Thymus (tissue), 11 donors: ENCODE data around the gene DUXA. TPM values are rescaled to one million over a fixed set of nuclear protein-coding genes. Genes with fewer than 3 reads are reported as not detected.
A peak's percentile ranks its signal among the peaks of the same experiment; 100 is the strongest.
"Not testable (repeated sequence)": the region's sequence is repeated elsewhere in the genome, so short reads cannot be mapped to it uniquely, and the experiment has no call there.

Source experiments
- DNase-seq, 9 donors: peaks; one replicate each; pipeline ENCODE4 v3.0.0-alpha.2; 2013; ENCODE audit warnings: low spot score in 9 of 9, low read depth in 6 of 9, missing footprints in 1 of 9
- H3K27ac ChIP-seq, 2 donors: one replicate each; pipeline ENCODE4 v1.5.1; 2013; ENCODE audit warnings: control low read depth in 1 of 2, low read depth in 1 of 2, low read length in 1 of 2, mild to moderate bottlenecking in 1 of 2, moderate library complexity in 1 of 2
- H3K27me3 ChIP-seq, 2 donors: one replicate each; pipeline ENCODE4 v1.5.1; 2013; ENCODE audit warnings: low read length in 1 of 2; ENCODE audit not compliant: control insufficient read depth in 2 of 2, insufficient read depth in 1 of 2
- H3K36me3 ChIP-seq, 2 donors: one replicate each; pipeline ENCODE4 v1.5.1; 2013; ENCODE audit warnings: low read length in 1 of 2, mild to moderate bottlenecking in 1 of 2, moderate library complexity in 1 of 2; ENCODE audit not compliant: control insufficient read depth in 2 of 2, insufficient read depth in 2 of 2
- H3K4me1 ChIP-seq, 2 donors: one replicate each; pipeline ENCODE4 v1.5.1; 2013; ENCODE audit warnings: low read length in 2 of 2; ENCODE audit not compliant: control insufficient read depth in 2 of 2, insufficient read depth in 2 of 2
- H3K4me3 ChIP-seq, 2 donors: one replicate each; pipeline ENCODE4 v1.5.1; 2013; ENCODE audit warnings: low read length in 2 of 2, control low read depth in 1 of 2, mild to moderate bottlenecking in 1 of 2
- H3K9me3 ChIP-seq, 2 donors: one replicate each; pipeline ENCODE4 v1.5.1; 2013; ENCODE audit warnings: low read length in 1 of 2, mild to moderate bottlenecking in 1 of 2; ENCODE audit not compliant: control insufficient read depth in 2 of 2, insufficient read depth in 1 of 2
- WGBS: extraction: QIAGEN DNeasy Blood & Tissue Kit; methylation state at CpG from one replicate; pipeline ENCODE4 v1.1.7; 2013; 5-methylcytosine and 5-hydroxymethylcytosine counted together
- polyA plus RNA-seq: library from polyadenylated mRNA; stranded (reverse); fragments of 200-250 nt; gene quantifications from one replicate; pipeline ENCODE4 v1.2.3, GENCODE V29; 2013
- total RNA-seq: library from RNA; stranded (reverse); fragments of 120-200 nt; gene quantifications from one replicate; pipeline ENCODE4 v1.2.4, GENCODE V29; 2013
- donor health status: healthy.

DUXA gene
- total and polyA plus RNA-seq, 2 donors: 0.05 TPM

GRCh38 chr19:57171551-57172081 lies 4.3 kb upstream of the DUXA start:
- Histone ChIP-seq H3K27ac (no peak overlapping the region), H3K9me3 (no peaks in the 10 kb centered on the region), H3K4me1 (no peaks in the 10 kb centered on the region), H3K36me3 (no peaks in the 10 kb centered on the region), H3K27me3 (no peaks in the 10 kb centered on the region), H3K4me3 (no peak overlapping the region)
- WGBS: 7% methylated on average over 33 of the region's 42 CpGs
- DNase-seq: peak in 1 of 9 donors; percentile 34

GRCh38 chr19:57165846-57166245 lies 1.4 kb downstream of the DUXA start:
- no peak overlapping the region for H3K4me3 ChIP-seq
- H3K9me3 ChIP-seq: peaks cover 0 to 6% of the 10 kb centered on the region in 2 donors
- no peaks in the 10 kb centered on the region for H3K36me3 ChIP-seq
- no peaks in the 10 kb centered on the region for H3K27me3 ChIP-seq
- H3K27ac ChIP-seq: no peak overlapping the region
- H3K4me1 ChIP-seq: no peaks in the 10 kb centered on the region
- WGBS: 79% methylated on average over 7 of the region's 7 CpGs
- no peak for DNase-seq

- no peak overlapping the region for H3K4me3 ChIP-seq
- peaks cover 1 to 10% of the 10 kb centered on the region in 2 donors for H3K9me3 ChIP-seq
- no peak for DNase-seq
- H3K36me3 ChIP-seq: no peaks in the 10 kb centered on the region
- no peak overlapping the region for H3K27ac ChIP-seq
- H3K27me3 ChIP-seq: no peaks in the 10 kb centered on the region
- WGBS: 93% methylated on average over 5 of the region's 5 CpGs
- no peaks in the 10 kb centered on the region for H3K4me1 ChIP-seq
Observed at GRCh38 chr19:57161985-57162539, 5.2 kb downstream of the DUXA start.

GRCh38 chr19:57152921-57153320 lies 14.4 kb downstream of the DUXA start:
- Histone ChIP-seq H3K36me3 (no peaks in the 10 kb centered on the region), H3K4me3 (no peak overlapping the region), H3K9me3 (peaks cover 0 to 3% of the 10 kb centered on the region in 2 donors), H3K27ac (no peak overlapping the region), H3K27me3 (no peaks in the 10 kb centered on the region), H3K4me1 (no peaks in the 10 kb centered on the region)
- WGBS: 88% methylated on average over 5 of the region's 5 CpGs
- no peak for DNase-seq

- no peak overlapping the region for H3K4me3 ChIP-seq
- H3K27ac ChIP-seq: no peak overlapping the region
- H3K9me3 ChIP-seq: peaks cover 5 to 10% of the 10 kb centered on the region in 2 donors
- 92% methylated on average over 4 of the region's 4 CpGs for WGBS
- no peak for DNase-seq
- no peaks in the 10 kb centered on the region for H3K27me3 ChIP-seq
- H3K36me3 ChIP-seq: no peaks in the 10 kb centered on the region
- H3K4me1 ChIP-seq: no peaks in the 10 kb centered on the region
Observed at GRCh38 chr19:57141699-57142098, 25.6 kb downstream of the DUXA start.

- H3K4me1 ChIP-seq: no peaks in the 10 kb centered on the region
- no peaks in the 10 kb centered on the region for H3K36me3 ChIP-seq
- WGBS: 82% methylated on average over 6 of the region's 6 CpGs
- no peak for DNase-seq
- no peak overlapping the region for H3K27ac ChIP-seq
- no peak overlapping the region for H3K4me3 ChIP-seq
- H3K27me3 ChIP-seq: no peaks in the 10 kb centered on the region
- H3K9me3 ChIP-seq: peaks cover 4 to 8% of the 10 kb centered on the region in 2 donors
Observed at GRCh38 chr19:57135797-57136196, 31.5 kb downstream of the DUXA start.

- not testable (repeated sequence) for H3K4me1 ChIP-seq, H3K4me3 ChIP-seq, H3K36me3 ChIP-seq, H3K9me3 ChIP-seq, H3K27ac ChIP-seq, DNase-seq, H3K27me3 ChIP-seq
- 93% methylated on average over 3 of the region's 3 CpGs for WGBS
Observed at GRCh38 chr19:57127403-57127802, 39.9 kb downstream of the DUXA start.

GRCh38 chr19:57123882-57124281 lies 43.4 kb downstream of the DUXA start:
- WGBS: 47% methylated on average over 4 of the region's 4 CpGs

GRCh38 chr19:57118848-57119247 lies 48.4 kb downstream of the DUXA start:
- DNase-seq: no peak
- no peaks in the 10 kb centered on the region for H3K36me3 ChIP-seq

More at GRCh38 chr19:57123882-57124281, 43.4 kb downstream of the DUXA start:
- no peaks in the 10 kb centered on the region for H3K36me3 ChIP-seq
- DNase-seq: no peak
- H3K27ac ChIP-seq: no peak overlapping the region
- no peak overlapping the region for H3K4me3 ChIP-seq
- H3K4me1 ChIP-seq: no peaks in the 10 kb centered on the region
- peaks cover 4 to 21% of the 10 kb centered on the region in 2 donors for H3K9me3 ChIP-seq
- H3K27me3 ChIP-seq: no peaks in the 10 kb centered on the region

More at GRCh38 chr19:57118848-57119247, 48.4 kb downstream of the DUXA start:
- Histone ChIP-seq H3K27ac (no peak overlapping the region), H3K9me3 (peaks cover 4 to 22% of the 10 kb centered on the region in 2 donors), H3K4me3 (no peak overlapping the region), H3K27me3 (no peaks in the 10 kb centered on the region), H3K4me1 (no peaks in the 10 kb centered on the region)
- WGBS: 74% methylated on average over 32 of the region's 32 CpGs
